SK-N-MC (cell line): Measurements from ENCODE around the gene GNG2.

Experiments used
- DNase-seq: peaks from one replicate; pipeline ENCODE4 v3.0.0-alpha.2; 2011; ENCODE audit warnings: low read depth, low spot score
- H3K27ac ChIP-seq: fragments of 200-600 bp; sonication (generic); 2 replicates; pipeline ENCODE4 v1.5.1; 2016; ENCODE audit warnings: mixed run types
- H3K36me3 ChIP-seq: fragments of 200-600 bp; sonication (generic); 2 replicates; pipeline ENCODE4 v1.6.1; 2017; ENCODE audit warnings: antibody characterized with exemption, low read length, mixed read lengths; ENCODE audit not compliant: insufficient read depth
- H3K4me3 ChIP-seq: fragments of 200-600 bp; sonication (generic); 2 replicates; pipeline ENCODE4 v1.5.1; 2016
- H3K9ac ChIP-seq: fragments of 200-600 bp; sonication (generic); 2 replicates; pipeline ENCODE4 v1.8.0; 2017; ENCODE audit warnings: mixed run types, mixed read lengths; ENCODE audit not compliant: insufficient read length
- H3K9me3 ChIP-seq: fragments of 200-600 bp; sonication (generic); 2 replicates; pipeline ENCODE4 v1.6.1; 2017; ENCODE audit warnings: low read depth, mild to moderate bottlenecking, antibody characterized with exemption, low read length, moderate library complexity, mixed read lengths
- EZH2 ChIP-seq: fragments of 200-600 bp; sonication (generic); IDR thresholded peaks from one replicate; pipeline ENCODE4 v1.6.1; 2017; ENCODE audit warnings: antibody characterized with exemption
- FOXP2 ChIP-seq: optimal IDR thresholded peaks from 2 replicates; pipeline ENCODE3; 2011; ENCODE audit warnings: mild to moderate bottlenecking, moderate library complexity; ENCODE audit not compliant: insufficient read depth; ENCODE audit errors: extremely low read length, control extremely low read depth
- POLR2AphosphoS5 ChIP-seq: IDR thresholded peaks from 2 replicates; pipeline ENCODE4 v1.6.1; 2012; ENCODE audit warnings: mild to moderate bottlenecking, low read depth, low read length, borderline replicate concordance

The GNG2 gene

DNA sequence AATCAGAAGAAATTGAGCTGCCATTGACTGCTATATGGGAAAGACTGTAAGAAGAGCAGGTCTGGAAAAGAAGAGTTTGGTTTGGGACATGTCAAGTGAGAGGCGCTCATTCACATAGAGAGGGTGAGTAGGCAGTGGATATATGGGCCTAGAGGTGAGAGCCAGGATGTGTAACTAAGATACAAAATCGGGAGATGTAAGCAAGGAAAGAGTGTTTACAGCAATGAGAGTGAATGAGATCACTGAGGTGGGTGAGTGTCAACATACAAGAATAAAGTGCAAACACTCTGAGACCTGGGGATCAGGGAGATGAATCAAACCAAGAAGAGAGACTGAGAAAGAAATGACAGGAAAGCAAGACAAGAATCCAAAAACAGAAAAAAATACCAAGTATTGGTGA is 70.9 kb downstream of the GNG2 start:
- no peaks in the 10 kb centered on the region for H3K9me3 ChIP-seq
- no peaks in the 10 kb centered on the region for H3K36me3 ChIP-seq
- H3K9ac ChIP-seq: no peak overlapping the region
- TF ChIP-seq EZH2: no peak
- TF ChIP-seq POLR2AphosphoS5: no peak
- no peak for TF ChIP-seq FOXP2
- DNase-seq: no peak
- no peak overlapping the region for H3K4me3 ChIP-seq
- H3K27ac ChIP-seq: no peak overlapping the region

DNA sequence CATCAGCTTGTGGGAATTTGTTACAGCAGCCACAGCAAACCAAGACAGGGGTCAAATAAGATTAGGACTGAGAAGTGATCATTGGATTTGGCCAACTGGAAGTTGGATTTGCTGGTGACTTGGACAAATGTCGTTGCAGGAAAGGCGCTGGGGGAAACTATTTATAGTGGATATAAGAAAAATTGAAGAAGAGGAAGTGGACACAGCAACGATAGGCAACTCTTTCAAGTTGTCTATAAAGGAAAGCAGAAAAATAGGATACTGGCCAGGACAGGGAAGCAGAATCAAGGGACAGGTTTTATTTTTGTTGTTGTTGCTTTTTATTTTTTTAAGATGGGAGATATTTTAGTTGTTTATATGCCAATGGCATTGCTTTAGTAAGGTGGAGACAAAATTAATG is 72.8 kb downstream of the GNG2 start:
- H3K9ac ChIP-seq: no peak overlapping the region
- no peaks in the 10 kb centered on the region for H3K9me3 ChIP-seq
- no peak for DNase-seq
- no peak overlapping the region for H3K4me3 ChIP-seq
- H3K36me3 ChIP-seq: no peaks in the 10 kb centered on the region
- H3K27ac ChIP-seq: no peak overlapping the region
- TF ChIP-seq EZH2 (no peak), POLR2AphosphoS5 (no peak), FOXP2 (no peak)

DNA sequence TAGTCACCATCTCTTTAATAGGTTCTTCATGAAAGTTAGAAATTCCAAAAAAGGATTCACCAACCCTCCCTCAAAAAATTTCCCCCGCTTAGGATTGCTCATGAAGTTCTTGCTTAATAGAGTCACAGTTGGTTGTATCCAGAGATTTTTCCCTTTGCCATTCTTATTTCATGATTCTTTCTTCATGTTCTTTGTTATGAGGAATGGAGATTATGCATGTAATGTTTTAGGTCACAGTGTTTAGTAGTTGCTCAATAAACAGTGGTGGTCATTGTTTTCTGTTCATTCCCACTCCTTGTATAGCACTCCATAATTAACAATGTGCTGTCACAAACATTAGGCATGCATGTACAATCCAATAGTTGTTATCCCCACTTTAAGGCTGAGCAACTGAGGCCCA is 77.7 kb downstream of the GNG2 start:
- H3K36me3 ChIP-seq: no peaks in the 10 kb centered on the region
- TF ChIP-seq FOXP2 (no peak), EZH2 (no peak), POLR2AphosphoS5 (no peak)
- no peak overlapping the region for H3K9ac ChIP-seq
- no peaks in the 10 kb centered on the region for H3K9me3 ChIP-seq
- H3K4me3 ChIP-seq: no peak overlapping the region
- DNase-seq: no peak
- H3K27ac ChIP-seq: no peak overlapping the region

DNA sequence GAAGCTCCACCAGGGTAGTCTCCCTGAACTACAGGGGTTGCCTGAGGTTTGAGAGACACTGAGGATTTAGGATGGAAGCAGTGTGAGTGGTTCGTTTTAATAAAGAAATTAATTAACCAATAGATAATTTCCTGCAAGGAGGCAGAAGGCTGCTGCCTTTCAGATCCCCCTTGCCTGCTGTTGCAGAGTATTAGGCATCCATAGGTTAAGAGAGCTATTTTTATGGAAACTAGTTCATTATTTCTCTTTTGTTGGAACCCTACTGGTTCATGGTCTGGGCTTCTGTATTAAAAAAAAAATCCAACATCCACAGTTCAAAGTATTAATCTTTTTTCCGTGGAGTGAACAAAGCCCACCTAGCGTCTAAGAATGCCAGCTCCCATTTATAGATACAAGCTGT is 78.4 kb downstream of the GNG2 start:
- DNase-seq: no peak
- Histone ChIP-seq H3K9ac (no peak overlapping the region), H3K9me3 (no peaks in the 10 kb centered on the region), H3K4me3 (no peak overlapping the region), H3K36me3 (no peaks in the 10 kb centered on the region), H3K27ac (no peak overlapping the region)
- no peak for TF ChIP-seq POLR2AphosphoS5
- no peak for TF ChIP-seq FOXP2
- TF ChIP-seq EZH2: no peak

DNA sequence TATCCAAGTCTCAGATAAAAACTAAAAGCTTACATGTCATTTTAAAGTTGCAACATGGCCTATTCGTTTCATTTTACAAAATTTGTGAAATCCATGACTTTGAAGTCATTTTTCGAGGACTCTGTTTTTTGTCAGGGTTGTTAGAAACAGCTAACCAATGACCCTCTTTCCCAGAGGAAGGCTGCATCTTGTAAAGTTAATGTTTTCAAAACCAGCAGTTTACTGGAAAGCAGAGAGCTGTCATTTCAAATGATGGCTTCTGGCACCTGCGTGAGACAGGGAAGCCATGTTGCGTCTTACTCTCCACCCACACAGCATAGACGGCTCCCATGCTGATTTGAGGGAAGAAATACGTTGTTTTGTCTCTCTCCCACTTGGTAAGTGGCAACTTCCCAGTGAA is 78.8 kb downstream of the GNG2 start:
- TF ChIP-seq EZH2 (no peak), FOXP2 (no peak), POLR2AphosphoS5 (no peak)
- no peaks in the 10 kb centered on the region for H3K9me3 ChIP-seq
- H3K36me3 ChIP-seq: no peaks in the 10 kb centered on the region
- no peak overlapping the region for H3K4me3 ChIP-seq
- H3K27ac ChIP-seq: no peak overlapping the region
- DNase-seq: no peak
- no peak overlapping the region for H3K9ac ChIP-seq

DNA sequence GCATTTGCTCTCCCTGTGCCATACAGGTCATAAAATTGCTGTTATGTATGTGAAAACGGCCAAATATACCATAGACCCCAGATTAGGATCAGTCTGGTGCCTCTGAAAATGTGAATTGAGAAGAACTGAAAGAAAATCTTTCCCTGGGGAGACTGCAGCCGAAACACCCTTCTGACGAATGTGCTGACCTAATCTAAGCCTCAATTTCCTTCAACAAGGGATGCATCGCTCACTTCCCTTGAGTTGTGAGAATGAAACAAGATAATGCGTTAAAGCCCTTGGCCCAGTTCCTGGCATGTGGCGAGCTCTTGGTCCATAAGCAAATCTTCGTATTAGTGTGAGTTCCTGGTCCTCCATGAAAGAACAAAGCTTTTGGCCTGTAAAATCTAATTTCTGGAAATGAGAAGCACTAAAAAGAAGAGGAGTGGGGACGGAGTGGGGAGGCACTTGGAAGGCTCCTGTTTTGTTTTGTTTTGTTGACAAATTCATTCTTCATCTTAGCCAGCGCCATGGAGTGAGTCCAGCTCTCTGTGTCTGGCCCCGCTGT is 79.4 kb downstream of the GNG2 start:
- Histone ChIP-seq H3K9me3 (no peaks in the 10 kb centered on the region), H3K9ac (no peak overlapping the region), H3K36me3 (no peaks in the 10 kb centered on the region), H3K27ac (no peak overlapping the region), H3K4me3 (no peak overlapping the region)
- TF ChIP-seq POLR2AphosphoS5 (no peak), FOXP2 (no peak), EZH2 (no peak)
- no peak for DNase-seq

DNA sequence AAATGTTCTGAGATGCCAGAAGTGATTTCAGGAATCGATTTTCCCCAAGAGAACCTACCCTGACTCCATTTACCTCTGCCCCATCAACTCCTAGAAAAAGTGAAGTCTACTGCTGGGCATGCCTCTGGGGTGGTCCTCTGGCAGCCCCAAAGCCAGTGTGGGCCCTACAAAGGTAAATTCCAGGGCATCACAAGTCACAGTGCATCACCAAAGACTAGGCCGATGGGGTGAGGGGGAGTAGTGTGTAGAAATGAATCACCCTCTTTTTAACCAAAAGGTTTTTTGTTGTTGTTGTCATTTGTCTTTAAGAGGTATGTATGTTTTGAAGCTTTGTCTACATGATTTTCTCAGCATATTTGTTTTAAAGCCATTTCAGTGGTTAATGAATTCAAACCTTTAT is 82.6 kb downstream of the GNG2 start:
- Histone ChIP-seq H3K9ac (no peak overlapping the region), H3K9me3 (no peaks in the 10 kb centered on the region), H3K4me3 (no peak overlapping the region), H3K36me3 (no peaks in the 10 kb centered on the region), H3K27ac (no peak overlapping the region)
- DNase-seq: no peak
- TF ChIP-seq FOXP2: no peak
- no peak for TF ChIP-seq POLR2AphosphoS5
- TF ChIP-seq EZH2: no peak

DNA sequence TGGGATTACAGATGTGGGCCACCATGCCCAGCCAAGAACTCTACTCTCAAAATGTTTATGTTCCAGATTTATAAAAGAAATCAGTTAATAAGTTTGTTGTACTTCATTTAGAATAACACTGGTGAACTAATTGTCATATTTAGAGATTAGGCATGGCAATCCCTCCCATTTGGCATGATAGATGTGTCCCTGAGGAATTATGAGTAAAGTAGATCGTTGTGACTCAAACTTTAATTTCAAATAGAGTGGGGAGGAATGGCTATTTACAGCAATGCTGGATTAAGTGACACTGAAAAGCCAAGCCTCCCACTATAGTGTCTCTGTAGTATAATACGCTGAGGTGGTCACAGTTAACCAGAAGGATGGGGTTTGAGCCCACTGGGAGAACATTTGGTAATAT is 89.6 kb downstream of the GNG2 start:
- H3K36me3 ChIP-seq: no peaks in the 10 kb centered on the region
- no peak overlapping the region for H3K9ac ChIP-seq
- no peak overlapping the region for H3K4me3 ChIP-seq
- no peak for DNase-seq
- H3K9me3 ChIP-seq: no peaks in the 10 kb centered on the region
- no peak overlapping the region for H3K27ac ChIP-seq
- no peak for TF ChIP-seq EZH2
- no peak for TF ChIP-seq FOXP2
- TF ChIP-seq POLR2AphosphoS5: no peak

DNA sequence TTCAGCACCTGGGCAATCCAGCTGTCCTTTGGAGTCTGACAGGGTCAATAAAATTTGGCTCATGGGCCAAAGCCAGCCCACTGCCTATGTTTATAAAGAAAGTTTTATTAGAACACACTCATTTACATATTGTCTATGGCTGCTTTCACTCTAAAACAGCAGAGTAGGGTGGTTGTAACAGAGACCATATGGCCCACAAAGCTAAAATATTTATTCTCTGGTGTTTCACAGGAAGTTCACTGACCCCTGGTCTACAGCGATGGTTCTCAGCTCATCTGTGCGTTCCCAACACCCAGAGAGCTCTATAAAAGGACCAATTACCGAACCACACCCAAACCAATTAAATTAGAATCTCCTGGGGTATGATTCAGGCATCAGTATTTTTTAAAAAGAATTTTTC is 91.2 kb downstream of the GNG2 start:
- DNase-seq: no peak
- Histone ChIP-seq H3K9ac (no peak overlapping the region), H3K4me3 (no peak overlapping the region), H3K27ac (no peak overlapping the region), H3K36me3 (no peaks in the 10 kb centered on the region), H3K9me3 (no peaks in the 10 kb centered on the region)
- TF ChIP-seq POLR2AphosphoS5 (no peak), EZH2 (no peak), FOXP2 (no peak)
